Brain pericyte (primary cell): ENCODE data around the gene FAM24B.
"Not testable (repeated sequence)": the region's sequence is repeated elsewhere in the genome, so short reads cannot be mapped to it uniquely, and the experiment has no call there.

Experiments
- DNase-seq: peaks from one replicate; pipeline ENCODE4 v3.0.0-alpha.2; 2012; ENCODE audit warnings: low read depth, low spot score

Gene FAM24B

GRCh38 chr10:122879339-122880273 is at the start of gene FAM24B:
Gene FAM24B (minus strand): TSS chr10:122879581. CDS start chr10:122850515, 29,066 bp downstream.
- peak; percentile 91 for DNase-seq

GRCh38 chr10:122915700-122916099 is 36.3 kb upstream of the FAM24B start:
- no peak for DNase-seq

GRCh38 chr10:122911889-122912484 is 32.6 kb upstream of the FAM24B start:
- peak; percentile 20 for DNase-seq

DNA sequence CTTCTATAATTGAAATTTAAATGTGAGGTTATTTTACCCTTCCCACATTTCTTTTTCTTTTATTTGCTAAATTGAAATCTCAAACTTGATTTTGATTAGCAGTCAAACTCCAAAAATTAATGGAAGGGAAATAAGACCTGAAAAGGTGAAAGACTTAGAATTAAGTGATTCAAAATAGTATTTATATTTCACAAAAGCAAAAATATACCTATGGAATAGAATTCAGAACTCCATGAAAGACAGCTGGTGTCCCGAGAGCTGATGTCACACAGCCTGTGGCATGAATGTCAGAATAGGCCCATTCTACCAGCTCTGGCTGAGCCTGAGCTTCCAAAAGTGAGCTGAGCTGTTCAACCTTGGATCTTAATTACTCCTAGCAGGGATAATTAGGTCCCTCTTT is 30.9 kb upstream of the FAM24B start, which contains the start of gene FAM24A:
Gene FAM24A (plus strand): TSS at position 301 of the 400 bp plus-strand sequence. CDS start 1,025 bp downstream, outside the sequence.
- no peak for DNase-seq

GRCh38 chr10:122903861-122904260 is 24.5 kb upstream of the FAM24B start:
- DNase-seq: not testable (repeated sequence)

DNA sequence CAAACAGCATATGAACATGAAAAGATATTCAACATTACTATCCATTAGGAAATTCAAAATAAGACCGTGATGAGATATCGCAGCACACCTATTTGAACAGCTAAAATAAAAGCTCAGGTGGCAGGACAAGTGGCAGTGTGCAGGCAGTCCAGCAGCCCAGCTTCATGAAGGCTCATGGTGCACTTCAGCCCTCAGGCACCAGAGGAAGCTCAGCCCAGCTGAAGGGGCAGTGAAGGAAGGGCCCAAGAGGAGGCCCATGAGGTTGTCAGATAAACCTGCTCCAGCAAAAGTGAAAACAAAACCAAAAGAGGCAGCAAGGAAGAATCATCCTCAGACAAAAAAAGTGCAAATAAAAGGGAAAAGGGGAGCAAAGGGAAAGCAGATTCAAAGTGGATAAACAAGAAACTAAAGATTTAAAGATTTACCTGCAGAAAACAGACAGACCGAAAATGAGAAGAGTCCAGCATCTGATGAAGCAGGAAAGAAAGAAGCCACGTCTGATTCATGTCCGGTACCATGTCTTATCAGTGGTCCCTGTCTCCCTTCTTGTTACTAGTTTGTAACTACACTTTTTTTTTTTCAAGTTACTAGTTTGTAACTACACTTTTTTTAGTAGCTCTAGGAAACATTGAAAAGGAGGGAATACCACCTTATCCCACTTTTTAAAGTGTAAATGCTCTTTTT is 15.0 kb upstream of the FAM24B start:
- no peak for DNase-seq

- DNase-seq: no peak
Measured at GRCh38 chr10:122884166-122884565, 4.8 kb upstream of the FAM24B start.

GRCh38 chr10:122882766-122883165 is 3.4 kb upstream of the FAM24B start:
- DNase-seq: no peak

DNA sequence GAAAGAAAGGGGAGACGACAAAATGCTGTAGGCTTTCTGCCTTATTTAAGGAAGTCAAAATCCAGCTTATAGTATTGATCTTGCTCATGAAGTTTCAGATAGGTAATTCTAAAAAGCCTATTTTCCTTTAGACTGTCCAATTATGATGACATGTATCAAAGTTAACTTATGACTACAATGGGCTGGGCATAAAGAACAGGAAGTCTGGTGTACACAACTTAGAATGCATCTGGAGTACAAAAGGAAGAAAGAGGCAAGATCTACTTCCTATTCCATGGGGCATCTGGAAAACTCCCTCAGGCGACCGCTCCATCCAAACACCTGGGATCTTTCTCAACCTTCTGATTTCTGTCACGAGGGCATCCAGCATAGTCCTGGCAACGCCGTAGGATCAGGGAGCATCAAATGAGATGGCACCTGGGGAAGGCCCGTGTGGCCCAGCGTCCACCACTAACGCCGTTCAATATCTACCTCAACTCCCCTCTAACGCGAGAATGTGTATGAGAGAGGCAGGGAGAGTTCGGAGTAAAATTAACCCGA is 512 bp downstream of the FAM24B start:
- DNase-seq: no peak

DNA sequence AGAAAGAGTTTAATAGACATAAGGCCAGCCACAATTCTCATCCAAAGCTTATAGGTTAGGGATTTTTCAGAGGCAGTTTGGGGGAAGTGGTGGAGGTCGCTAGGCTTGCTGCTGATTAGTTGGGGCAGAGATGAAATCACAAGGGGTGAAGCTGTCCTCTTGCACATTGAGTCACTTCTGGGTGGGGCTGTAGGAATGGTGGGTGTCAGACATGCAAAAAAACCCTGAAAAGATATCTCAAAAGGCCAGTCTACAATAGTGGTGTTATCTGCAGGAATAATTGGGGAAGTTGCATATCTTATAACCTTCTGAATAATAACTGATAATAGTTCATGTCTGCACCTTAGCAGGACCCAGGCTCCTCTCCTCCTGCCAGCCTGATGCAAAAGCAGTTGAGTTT is 2.1 kb downstream of the FAM24B start:
- no peak for DNase-seq

GRCh38 chr10:122876467-122876855 is 2.9 kb downstream of the FAM24B start:
- no peak for DNase-seq

GRCh38 chr10:122875843-122876466 is 3.4 kb downstream of the FAM24B start:
- DNase-seq: no peak

DNA sequence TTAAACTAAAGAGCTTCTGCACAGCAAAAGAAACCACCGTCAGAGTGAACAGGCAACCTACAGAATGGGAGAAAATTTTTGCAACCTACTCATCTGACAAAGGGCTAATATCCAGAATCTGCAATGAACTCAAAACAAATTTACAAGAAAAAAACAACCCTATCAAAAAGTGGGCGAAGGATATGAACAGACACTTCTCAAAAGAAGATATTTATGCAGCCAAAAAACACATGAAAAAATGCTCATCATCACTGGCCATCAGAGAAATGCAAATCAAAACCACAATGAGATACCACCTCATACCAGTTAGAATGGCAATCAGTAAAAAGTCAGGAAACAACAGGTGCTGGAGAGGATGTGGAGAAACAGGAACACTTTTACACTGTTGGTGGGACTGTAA is 7.4 kb downstream of the FAM24B start:
- DNase-seq: not testable (repeated sequence)

DNA sequence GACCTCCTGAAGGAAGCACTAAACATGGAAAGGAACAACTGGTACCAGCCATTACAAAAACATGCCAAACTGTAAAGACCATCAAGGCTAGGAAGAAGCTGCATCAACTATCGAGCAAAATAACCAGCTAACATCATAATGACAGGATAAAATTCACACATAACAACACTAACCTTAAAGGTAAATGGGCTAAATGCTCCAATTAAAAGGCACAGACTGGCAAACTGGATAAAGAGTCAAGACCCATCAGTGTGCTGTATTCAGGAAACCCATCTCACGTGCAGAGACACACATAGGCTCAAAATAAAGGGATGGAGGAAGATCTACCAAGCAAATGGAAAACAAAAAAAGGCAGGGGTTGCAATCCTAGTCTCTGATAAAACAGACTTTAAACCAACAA is 10.6 kb downstream of the FAM24B start:
- DNase-seq: not testable (repeated sequence)

DNA sequence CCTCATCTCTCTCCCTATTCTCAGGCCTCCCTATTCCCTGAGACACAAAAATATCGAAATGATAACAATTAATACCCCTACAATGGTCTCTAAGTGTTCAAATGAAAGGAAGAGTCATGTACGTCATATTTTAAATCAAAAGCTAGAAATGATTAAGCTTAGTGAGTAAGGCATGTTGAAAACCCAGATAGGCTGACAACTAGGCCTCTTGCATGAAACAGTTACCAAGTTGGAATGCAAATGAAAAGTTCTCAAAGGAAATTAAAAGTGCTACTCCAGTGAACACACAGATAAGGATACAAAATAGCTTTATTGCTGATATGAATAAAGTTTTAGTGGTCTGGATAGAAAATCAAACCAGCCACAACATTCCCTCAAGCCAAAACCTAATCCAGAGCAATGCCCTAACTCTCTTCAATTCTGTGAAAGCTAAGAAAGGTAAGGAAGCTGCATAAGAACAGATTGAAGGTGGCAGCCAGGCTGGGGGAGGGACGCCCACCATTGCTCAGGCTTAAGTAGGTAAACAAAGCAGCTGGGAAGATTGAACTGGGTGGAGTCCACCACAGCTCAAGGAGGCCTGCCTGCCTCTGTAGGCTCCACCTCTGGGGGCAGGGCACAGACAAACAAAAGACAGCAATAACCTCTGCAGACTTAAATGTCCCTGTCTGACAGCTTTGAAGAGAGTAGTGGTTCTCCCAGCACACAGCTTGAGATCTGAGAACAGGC is 12.5 kb downstream of the FAM24B start:
- not testable (repeated sequence) for DNase-seq

- DNase-seq: no peak
Measured at GRCh38 chr10:122864901-122865300, 14.5 kb downstream of the FAM24B start.

GRCh38 chr10:122864194-122864592 is 15.2 kb downstream of the FAM24B start:
- DNase-seq: no peak

DNA sequence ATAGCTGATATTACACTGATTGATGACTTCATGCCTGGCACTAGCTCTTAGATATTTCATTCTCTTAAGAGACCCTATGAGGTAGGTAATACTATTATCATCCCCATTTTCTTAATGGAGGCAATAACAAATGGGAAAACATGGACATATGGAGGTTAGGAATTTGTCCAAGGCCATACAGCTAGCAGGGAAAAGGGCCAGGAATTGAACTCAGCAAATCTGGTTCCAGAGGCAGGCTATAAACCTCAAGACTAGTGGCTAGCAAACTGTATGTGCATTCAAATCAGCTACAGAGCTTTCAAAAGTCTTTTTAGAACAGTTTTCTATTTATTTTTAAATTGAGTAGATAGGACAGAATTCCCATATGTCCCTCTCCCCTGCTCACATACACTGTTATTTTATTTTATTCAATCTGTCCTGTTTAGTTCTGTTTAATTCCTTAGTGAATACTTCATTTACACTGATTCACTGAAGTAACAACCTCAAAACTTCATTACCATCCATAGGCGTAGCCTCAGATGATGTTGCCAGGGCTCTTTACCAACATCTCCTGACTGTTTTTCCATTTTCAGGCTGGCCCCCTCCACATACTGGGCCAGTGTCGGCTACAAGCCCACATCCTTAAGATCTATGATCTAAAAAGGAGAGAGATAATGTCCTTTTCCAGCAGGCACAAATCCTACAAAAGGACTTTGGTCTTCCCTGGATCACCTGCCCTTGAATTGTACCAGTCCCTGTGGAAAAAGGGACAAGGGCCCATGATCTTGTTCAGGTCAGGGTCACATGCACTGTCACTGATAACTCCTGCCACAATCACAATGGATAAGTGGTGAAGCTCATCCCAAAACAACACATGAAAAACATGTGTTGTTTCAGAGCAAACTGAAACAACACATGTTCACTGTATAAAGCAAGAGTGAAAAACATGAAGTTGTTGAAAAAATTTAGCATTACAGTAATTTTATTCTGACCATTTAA is 15.9 kb downstream of the FAM24B start:
- DNase-seq: no peak

GRCh38 chr10:122861711-122862161 is 17.6 kb downstream of the FAM24B start:
- no peak for DNase-seq
